Activated naive CD8-positive, alpha-beta T cell treated with anti-CD3 and anti-CD28 coated beads, Interleukin-2, amount 50 U/mL, for 24 hours (primary cell): ENCODE measurements around the gene SH2D6.
"Not testable (repeated sequence)": the region's sequence is repeated elsewhere in the genome, so short reads cannot be mapped to it uniquely, and the experiment has no call there.

ENCODE experiments used
- ATAC-seq: fragments of 150-1000 bp; cut with Tn5 transposase; one replicate; pipeline ENCODE4 v1.10.0; 2021
- DNase-seq: peaks from one replicate; pipeline ENCODE4 v3.0.0; 2021
- H3K27ac Mint-ChIP-seq: one replicate; pipeline ENCODE4 v1.8.0; 2021; ENCODE audit warnings: mild to moderate bottlenecking, mixed read lengths
- H3K27me3 Mint-ChIP-seq: one replicate; pipeline ENCODE4 v1.8.0; 2021; ENCODE audit warnings: mixed read lengths
- H3K36me3 Mint-ChIP-seq: one replicate; pipeline ENCODE4 v1.8.0; 2021; ENCODE audit warnings: low read depth, mixed read lengths
- H3K4me1 Mint-ChIP-seq: one replicate; pipeline ENCODE4 v1.8.0; 2021; ENCODE audit warnings: mixed read lengths
- H3K4me3 Mint-ChIP-seq: one replicate; pipeline ENCODE4 v1.8.0; 2021; ENCODE audit warnings: mild to moderate bottlenecking, moderate library complexity, mixed read lengths
- H3K9me3 Mint-ChIP-seq: one replicate; pipeline ENCODE4 v1.8.0; 2021; ENCODE audit warnings: mixed read lengths

SH2D6 gene

DNA sequence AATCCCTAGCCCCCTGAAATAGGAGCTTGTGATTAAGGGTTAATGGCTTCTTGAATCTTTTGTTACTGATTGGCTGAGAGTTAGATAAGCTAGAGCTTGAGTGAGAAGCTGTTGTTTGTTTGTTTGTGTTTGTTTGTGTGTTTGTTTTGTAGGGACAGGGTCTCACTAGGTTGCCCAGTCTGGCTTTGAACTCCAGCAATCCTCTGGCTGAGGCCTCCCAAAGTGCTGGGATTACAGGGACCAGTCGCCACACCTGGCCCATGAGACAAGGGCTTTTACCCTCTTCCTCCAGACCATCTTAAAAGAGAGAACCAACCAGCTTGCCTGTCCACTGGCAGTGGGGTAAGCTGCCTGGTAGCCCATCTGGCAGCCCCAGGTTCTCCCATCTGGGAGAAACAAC is 58.1 kb downstream of the SH2D6 start:
- no peaks in the 10 kb centered on the region for H3K4me1 Mint-ChIP-seq
- ATAC-seq (no peak), DNase-seq (no peak)
- no peaks in the 10 kb centered on the region for H3K9me3 Mint-ChIP-seq
- peaks cover 3% of the 10 kb centered on the region for H3K27me3 Mint-ChIP-seq
- H3K4me3 Mint-ChIP-seq, result no peak overlapping the region
- no peaks in the 10 kb centered on the region for H3K36me3 Mint-ChIP-seq
- H3K27ac Mint-ChIP-seq, result no peak overlapping the region

- no peaks in the 10 kb centered on the region for H3K9me3 Mint-ChIP-seq
- H3K27me3 Mint-ChIP-seq, result peaks cover 3% of the 10 kb centered on the region
- no peaks in the 10 kb centered on the region for H3K36me3 Mint-ChIP-seq
- H3K27ac Mint-ChIP-seq, result no peak overlapping the region
- H3K4me3 Mint-ChIP-seq, result no peak overlapping the region
- DNase-seq (no peak), ATAC-seq (no peak)
- H3K4me1 Mint-ChIP-seq, result no peaks in the 10 kb centered on the region
Measured at GRCh38 chr2:85477884-85478283, 59.4 kb downstream of the SH2D6 start.

- Mint-ChIP-seq H3K27me3 (peaks cover 3% of the 10 kb centered on the region), H3K4me3 (no peak overlapping the region), H3K4me1 (no peaks in the 10 kb centered on the region), H3K9me3 (no peaks in the 10 kb centered on the region), H3K27ac (no peak overlapping the region), H3K36me3 (no peaks in the 10 kb centered on the region)
- no peak for DNase-seq
- ATAC-seq, result no peak
Measured at GRCh38 chr2:85481818-85482777, 63.6 kb downstream of the SH2D6 start.

DNA sequence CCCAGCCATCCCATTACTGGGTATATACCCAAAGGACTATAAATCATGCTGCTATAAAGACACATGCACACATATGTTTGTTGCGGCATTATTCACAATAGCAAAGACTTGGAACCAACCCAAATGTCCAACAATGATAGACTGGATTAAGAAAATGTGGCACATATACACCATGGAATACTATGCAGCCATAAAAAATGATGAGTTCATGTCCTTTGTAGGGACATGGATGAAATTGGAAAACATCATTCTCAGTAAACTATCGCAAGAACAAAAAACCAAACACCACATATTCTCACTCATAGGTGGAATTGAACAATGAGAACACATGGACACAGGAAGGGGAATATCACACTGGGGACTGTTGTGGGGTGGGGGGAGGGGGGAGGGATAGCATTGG is 66.1 kb downstream of the SH2D6 start:
- not testable (repeated sequence) for H3K36me3 Mint-ChIP-seq, H3K9me3 Mint-ChIP-seq, H3K4me3 Mint-ChIP-seq, H3K27ac Mint-ChIP-seq, DNase-seq, ATAC-seq, H3K4me1 Mint-ChIP-seq, H3K27me3 Mint-ChIP-seq

DNA sequence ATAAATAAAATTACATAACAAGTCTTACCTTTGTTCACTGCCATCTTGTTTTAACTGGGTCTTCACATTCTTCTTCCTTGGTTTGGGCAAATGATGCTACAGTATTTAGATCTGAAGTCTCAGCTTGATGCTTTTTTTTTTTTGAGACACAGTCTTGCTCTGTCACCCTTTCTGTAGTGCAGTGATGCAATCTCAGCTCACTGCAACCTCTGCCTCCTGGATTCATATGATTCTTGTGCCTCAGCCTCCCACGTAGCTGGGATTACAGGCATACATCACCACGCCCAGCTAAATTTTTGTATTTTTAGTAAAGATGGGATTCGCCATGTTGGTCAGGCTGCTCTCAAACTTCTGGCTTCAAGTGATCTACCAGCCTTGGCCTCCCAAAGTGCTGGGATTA is 67.3 kb downstream of the SH2D6 start:
- Mint-ChIP-seq H3K4me3 (no peak overlapping the region), H3K27me3 (peaks cover 3% of the 10 kb centered on the region), H3K27ac (no peak overlapping the region), H3K4me1 (no peaks in the 10 kb centered on the region), H3K36me3 (no peaks in the 10 kb centered on the region), H3K9me3 (no peaks in the 10 kb centered on the region)
- no peak for ATAC-seq
- no peak for DNase-seq
